ENCODE data around the gene DISC1.

Gene DISC1

DNA sequence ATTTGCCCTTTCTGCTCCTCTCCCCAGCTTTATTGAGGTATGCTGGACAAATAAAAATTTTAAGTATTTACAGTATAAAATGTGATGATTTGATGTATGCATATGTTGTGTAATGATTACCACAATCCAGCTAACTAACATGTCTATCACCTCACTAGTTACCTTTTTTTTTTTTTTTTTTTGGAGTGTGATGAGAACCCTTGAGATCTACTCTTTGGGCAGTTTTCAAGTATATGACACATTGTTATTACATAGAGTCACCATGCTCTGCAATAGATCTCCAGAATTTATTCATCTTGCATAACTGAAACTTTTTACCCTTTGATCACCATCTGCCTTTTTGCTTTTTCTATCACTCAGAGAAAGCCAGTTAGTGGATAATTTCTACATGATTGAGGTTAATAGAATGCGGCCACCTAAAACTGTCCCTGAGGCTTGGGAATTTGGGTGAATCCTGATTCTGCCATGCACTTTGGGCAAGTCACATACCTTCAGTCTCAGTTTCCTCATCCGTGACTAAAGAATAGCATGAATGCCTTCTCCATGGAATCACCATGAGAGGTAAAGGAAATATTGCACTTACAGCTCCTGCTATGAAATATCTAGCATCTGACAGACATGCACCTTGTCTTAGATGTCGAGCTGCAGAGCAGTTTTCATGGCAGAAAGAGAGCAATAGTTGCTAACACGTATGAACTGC is 295.2 kb downstream of the DISC1 start:
- DNase-seq (ENCODE audit: extremely low read depth in 1 of 2, low read depth in 1 of 2) = no peak

DNA sequence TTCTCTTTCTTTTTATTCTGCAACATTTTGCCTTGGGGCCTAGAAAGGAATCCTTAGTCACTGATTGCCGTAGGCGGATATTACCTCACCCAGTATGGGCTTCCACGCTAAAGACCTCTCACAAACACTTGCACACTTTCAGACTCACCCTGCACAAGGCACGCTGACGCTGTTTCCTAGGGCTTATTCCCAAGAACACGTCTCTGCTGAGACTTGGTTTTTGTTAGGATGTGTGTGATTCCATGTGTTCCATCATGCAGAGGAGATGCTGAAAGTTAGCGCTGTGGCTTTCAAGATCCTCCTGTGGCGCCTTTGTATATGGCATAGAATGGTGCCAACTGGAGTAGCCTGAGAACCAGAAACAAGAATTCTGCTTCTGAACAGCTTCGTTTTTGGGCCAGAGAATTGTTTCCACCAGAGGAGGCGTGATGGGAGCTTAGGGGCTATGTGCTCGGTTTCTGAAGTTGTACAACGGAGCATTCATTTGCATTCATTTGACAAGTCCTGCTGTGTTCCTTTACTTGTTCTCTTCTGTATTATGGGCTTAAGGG is 297.0 kb downstream of the DISC1 start:
- DNase-seq (ENCODE audit: extremely low read depth in 1 of 2, low read depth in 1 of 2) = no peak

- DNase-seq (ENCODE audit: extremely low read depth in 1 of 2, low read depth in 1 of 2) = no peak
Measured at GRCh38 chr1:231924180-231924579, 297.6 kb downstream of the DISC1 start.

DNA sequence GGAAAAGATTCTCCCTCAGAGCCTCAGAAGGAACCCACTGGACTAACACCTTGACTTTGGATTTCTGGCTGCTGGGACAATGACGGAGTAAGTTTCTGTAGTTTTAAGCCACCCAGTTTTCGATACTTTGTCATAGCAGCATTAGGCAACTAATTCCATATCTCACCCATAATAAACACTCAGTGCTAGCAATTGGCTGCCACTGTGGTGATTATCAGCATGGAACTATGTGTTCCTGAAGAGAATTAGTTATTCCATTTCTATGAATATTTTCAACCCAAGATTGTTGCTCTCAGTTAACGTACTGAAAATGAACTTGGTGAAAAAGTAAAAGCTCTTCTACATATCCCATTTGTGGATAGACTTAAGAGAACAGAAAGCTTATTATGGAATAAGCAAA is 299.3 kb downstream of the DISC1 start:
- no peak for DNase-seq (ENCODE audit: extremely low read depth in 1 of 2, low read depth in 1 of 2)

DNA sequence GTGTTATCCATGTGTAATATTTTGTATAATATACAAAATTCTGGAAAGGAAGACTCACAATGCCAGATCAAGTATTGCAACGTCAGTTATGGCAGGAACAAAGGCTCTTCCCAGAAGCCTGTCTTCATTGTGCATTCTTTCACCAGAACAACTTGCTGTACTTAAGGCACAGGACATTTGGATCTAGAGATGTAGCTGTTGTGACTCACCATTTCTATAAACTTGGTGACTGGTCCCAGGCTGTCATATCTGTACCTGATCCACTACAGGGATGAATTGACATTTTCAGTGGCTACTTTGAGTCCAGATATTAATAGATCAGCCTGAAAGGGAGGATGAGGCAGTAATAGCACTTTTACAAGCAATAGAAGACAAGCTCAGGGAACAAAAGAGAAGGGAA is 299.8 kb downstream of the DISC1 start:
- no peak for DNase-seq (ENCODE audit: extremely low read depth in 1 of 2, low read depth in 1 of 2)

- DNase-seq (ENCODE audit: extremely low read depth in 1 of 2, low read depth in 1 of 2) = no peak
Measured at GRCh38 chr1:231926933-231927332, 300.3 kb downstream of the DISC1 start.

DNA sequence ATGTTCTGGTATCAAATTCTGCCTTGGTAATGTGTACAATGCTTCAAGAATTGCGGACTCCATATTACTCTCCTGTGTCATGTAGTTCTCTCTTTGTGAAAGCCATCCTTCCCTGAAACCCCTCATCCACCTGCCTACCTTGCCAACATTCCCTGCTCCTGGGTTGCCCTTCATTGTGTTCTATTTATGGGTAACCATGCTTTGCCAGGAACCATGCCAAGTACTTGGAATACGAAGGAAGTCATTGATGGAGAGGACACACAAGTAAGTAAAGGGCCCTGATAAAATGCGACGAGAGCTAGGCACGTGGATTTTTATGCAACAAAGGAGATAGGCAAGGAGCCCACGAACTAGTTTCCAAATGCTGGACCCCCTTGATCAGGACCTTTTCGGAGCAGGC is 300.8 kb downstream of the DISC1 start:
- DNase-seq (ENCODE audit: extremely low read depth in 1 of 2, low read depth in 1 of 2) = no peak

DNA sequence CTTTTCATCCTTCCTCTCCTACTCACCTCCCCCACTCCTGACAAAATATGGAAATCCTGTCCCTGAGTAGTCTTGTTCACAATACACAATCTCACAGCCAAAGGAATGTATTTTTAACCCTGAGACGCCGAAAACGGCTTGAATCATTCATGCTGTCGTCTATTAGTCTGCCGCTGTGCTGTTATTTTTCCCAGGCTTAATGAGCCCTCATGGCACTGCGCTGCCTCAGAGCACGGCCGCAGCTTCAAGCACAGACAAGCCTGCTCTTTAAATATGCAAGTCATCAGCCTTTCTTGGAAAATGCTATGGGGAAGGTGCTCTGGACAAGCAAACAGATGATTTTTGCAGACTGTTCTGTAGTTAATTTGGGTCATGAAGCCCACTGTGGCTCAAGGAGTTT is 302.7 kb downstream of the DISC1 start:
- DNase-seq (ENCODE audit: extremely low read depth in 1 of 2, low read depth in 1 of 2) = no peak

DNA sequence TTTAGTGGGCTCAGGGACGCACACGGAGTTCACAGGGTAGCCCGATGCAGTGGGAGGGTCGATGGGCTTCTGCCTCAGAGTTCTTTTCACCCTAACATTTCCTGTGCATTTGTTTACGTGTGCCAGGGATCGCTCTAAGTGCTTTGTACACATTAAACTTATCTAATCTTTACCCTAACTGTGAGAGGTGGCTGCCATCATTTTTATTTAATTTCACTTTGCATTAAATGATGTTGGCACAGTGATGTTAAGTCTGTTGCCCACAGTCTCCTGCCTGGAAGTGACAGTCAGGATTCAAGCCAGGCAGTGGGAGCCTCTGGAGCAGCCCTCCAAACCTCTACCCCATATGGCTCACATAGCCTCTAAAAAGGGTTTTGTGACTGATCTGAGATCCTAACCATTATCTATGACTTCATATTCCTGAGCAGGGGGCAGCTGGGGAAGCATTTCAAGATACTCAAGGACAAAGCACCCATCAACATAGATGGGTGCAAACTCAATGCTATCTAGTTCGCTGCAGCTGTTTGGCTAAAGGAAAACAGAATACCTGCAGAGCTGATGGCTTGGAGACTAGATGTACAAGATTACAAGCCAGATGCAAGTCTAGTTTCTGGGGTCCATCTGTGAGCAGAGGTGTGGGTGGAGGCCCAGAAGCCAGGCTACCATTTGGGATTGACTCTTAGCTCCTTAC is 303.8 kb downstream of the DISC1 start:
- no peak for DNase-seq (ENCODE audit: extremely low read depth in 1 of 2, low read depth in 1 of 2)

DNA sequence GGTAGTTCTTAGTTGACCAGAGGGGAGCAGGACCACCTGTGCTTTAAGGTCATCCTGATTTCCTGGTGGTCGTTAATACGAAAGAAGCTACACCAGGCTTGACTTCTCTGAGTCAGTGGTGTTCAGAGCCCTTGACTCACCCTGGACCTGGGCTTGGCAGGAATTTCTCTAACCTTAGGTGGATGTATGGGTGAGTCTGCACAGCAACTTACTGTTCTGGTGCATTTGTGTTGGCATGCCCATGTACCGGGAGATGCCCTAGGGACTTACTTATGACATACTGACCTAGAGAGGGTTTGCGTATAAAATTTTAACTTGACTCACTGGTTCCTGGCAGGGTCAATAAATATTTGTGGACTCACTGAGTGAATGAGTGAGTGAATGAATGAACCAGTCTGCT is 304.6 kb downstream of the DISC1 start:
- DNase-seq (ENCODE audit: extremely low read depth in 1 of 2, low read depth in 1 of 2) = no peak

GRCh38 chr1:231931846-231932454 is 305.4 kb downstream of the DISC1 start:
- DNase-seq (ENCODE audit: extremely low read depth in 1 of 2, low read depth in 1 of 2) = no peak

DNA sequence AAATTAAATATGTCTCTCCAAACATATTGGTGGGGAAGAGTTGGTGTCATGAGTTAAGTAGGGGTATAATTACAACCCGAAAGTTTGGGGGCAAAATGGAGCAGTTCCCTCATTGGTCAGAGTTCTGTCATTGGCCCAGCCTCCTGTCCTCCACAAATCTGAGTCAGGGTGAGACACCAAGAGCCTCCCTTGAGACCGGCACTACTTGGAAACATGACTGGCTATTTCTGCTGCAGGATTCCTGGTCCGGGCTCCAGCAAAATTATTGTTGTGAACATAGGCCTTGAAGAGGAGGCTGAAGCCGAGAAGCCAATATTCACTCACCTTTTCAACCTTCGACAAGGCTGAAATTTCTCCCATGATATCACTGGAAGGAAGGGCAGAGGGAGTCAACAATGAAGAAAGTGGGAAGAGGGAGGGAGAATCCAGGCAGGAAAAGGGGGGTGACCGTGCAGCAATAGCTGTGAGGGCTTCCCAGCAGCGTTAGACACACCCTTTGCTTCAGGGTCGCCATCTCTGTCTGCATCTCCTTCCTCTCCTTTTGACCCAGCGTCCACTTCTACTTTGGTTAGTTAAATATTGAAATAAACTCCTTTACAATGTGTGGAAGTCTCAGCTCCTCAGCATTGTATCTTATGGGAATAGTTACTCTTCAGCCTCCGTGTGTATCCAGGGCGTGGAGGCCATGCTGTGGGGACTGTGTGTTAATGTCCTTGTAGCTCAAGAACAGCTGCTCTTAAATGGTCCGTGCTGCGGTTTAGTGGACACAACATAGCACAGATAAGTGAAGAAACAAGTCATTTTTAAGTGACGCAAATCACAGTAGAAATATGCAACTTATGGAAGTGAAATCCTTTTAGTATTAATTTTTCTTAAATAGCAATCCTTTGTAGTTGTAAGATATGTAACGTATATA is 307.4 kb downstream of the DISC1 start:
- no peak for DNase-seq (ENCODE audit: extremely low read depth in 1 of 2, low read depth in 1 of 2)

DNA sequence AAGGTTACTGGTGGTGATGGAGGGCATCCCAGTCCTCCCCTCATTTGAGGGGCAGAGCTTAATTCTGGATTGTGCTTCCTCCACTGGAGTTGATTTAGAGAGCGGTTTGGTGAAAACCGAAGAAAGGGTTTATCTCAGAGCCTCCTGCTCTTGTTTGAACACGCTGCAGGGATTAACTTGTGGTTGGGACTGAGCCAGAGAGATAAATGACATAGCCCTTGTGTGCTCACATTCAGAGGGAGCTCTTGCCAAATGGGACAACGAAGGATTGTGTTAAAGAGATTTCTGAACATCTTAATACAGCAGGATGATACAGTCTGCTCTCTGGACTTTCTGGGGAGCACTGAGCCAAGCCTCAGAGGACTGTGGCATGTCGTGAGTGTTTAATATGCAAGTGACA is 308.2 kb downstream of the DISC1 start:
- DNase-seq (ENCODE audit: extremely low read depth in 1 of 2, low read depth in 1 of 2) = no peak

- DNase-seq (ENCODE audit: extremely low read depth in 1 of 2, low read depth in 1 of 2) = no peak
Measured at GRCh38 chr1:231935856-231936255, 309.3 kb downstream of the DISC1 start.

- no peak for DNase-seq (ENCODE audit: extremely low read depth in 1 of 2, low read depth in 1 of 2)
Measured at GRCh38 chr1:231936983-231937775, 310.6 kb downstream of the DISC1 start.

- no peak for DNase-seq (ENCODE audit: extremely low read depth in 1 of 2, low read depth in 1 of 2)
Measured at GRCh38 chr1:231938211-231938610, 311.6 kb downstream of the DISC1 start.

DNA sequence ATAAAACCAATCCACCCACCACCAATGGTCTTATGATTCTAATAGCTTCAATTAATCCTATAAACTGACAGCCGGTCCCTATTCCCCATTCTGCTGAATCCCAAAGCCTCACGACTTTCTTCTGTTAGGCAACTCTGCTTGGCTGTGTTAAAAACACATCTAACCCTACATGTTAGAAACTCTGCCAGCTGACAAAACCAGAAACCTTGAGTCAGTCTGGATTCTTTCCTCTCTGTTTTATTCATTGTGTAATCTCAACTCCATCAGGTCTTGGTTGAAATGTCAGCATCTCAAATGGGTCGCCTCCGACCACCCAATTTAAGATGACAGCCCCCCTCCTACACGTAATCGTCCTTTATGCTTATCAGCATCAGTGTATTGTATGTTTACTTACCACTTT is 312.1 kb downstream of the DISC1 start:
- no peak for DNase-seq (ENCODE audit: extremely low read depth in 1 of 2, low read depth in 1 of 2)

DNA sequence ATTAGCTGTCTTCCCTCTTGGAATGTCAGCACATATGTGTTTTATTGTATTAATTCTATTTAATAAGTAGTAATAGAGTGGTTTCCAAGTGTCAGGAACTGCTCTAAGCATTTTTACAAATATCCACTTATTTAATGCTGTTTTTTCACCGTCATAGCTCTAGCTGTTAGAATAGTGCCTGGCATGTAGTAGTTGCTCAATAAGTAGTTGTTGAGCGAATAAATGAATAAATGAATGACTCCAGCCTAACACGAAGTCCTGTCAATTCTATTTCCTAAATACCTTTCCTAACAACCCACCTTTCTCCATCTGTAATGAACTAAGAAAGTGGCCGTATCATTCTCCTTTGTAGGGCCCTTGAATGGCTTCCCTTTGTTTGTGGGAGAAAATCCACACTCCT is 312.5 kb downstream of the DISC1 start:
- DNase-seq (ENCODE audit: extremely low read depth in 1 of 2, low read depth in 1 of 2) = no peak

DNA sequence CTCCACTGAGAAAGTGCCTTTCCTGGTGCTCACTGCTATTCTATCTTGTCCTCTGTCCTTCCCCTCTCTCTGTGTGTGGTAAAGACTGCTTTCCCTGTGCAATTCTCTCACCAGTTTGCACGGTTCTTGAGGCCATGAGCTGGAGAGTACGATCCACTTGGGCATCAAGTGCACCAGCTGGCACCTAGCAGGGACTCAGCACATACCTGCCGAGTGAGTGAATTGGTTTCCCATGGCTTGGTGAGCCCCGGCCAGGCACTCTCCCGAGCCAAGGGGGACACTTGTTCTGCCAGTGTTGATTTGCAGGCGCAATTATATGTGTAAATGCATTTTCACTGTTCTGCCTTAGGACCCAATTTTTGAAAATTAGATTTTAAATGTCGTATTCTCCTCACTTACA is 313.5 kb downstream of the DISC1 start:
- no peak for DNase-seq (ENCODE audit: extremely low read depth in 1 of 2, low read depth in 1 of 2)

DNA sequence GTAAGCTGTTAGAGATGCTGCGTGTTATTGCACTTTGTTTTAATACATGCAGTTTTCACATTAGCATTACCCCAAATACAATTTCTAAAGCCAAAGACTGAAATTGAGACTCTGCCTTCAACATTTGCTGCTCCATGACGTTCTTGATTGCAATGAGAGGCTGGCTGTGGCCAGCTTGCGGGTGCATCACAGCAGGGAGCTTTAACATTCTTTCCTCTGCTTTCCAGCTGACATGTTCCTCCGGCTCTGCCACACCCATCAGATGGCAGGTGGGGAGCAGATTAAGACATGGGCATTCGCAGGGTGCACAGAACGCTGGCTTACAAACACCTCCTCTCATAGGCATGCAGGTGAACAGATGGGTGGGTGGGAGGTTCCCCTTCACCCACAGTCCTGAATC is 314.1 kb downstream of the DISC1 start:
- DNase-seq (ENCODE audit: extremely low read depth in 1 of 2, low read depth in 1 of 2) = no peak

Measured in activated CD8-positive, alpha-beta memory T cell treated with anti-CD3 and anti-CD28 coated beads for 1 hour (primary cell).